PC-9 (cell line): ENCODE data around the gene TTC39C.

Experiments
- EZH2 ChIP-seq: fragments of 200-600 bp; sonication (generic); IDR thresholded peaks from 2 replicates; pipeline ENCODE4 v1.8.0; 2017; ENCODE audit warnings: antibody characterized with exemption, low read depth
- TF ChIP-seq, protein P1 (sequence below): fragments of 200-600 bp; sonication (generic); conservative IDR thresholded peaks from 2 replicates; pipeline ENCODE4 v1.6.1; 2017; ENCODE audit warnings: mixed run types, antibody characterized with exemption, mild to moderate bottlenecking, moderate library complexity

DNA sequence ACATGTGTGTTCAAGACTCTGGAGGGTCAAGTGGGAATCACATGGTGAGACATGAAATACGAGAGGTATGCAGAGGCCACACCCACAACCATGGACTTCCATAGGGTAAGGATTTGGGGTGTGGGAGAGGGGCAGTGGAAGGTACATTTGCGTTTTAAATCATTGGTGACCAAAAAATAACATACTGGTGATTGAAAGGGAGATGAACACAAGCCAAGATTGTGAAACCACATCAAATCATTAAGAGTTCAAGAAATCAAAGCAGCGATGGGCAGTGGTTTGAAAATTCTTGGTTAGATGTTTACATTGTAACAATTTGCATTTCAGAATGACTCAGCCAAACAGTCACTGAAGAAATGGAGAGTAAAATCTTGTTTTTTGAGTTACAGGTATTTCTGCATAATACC is 122.4 kb downstream of the TTC39C start:
- TF ChIP-seq, protein P1, sequence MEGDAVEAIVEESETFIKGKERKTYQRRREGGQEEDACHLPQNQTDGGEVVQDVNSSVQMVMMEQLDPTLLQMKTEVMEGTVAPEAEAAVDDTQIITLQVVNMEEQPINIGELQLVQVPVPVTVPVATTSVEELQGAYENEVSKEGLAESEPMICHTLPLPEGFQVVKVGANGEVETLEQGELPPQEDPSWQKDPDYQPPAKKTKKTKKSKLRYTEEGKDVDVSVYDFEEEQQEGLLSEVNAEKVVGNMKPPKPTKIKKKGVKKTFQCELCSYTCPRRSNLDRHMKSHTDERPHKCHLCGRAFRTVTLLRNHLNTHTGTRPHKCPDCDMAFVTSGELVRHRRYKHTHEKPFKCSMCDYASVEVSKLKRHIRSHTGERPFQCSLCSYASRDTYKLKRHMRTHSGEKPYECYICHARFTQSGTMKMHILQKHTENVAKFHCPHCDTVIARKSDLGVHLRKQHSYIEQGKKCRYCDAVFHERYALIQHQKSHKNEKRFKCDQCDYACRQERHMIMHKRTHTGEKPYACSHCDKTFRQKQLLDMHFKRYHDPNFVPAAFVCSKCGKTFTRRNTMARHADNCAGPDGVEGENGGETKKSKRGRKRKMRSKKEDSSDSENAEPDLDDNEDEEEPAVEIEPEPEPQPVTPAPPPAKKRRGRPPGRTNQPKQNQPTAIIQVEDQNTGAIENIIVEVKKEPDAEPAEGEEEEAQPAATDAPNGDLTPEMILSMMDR, result no peak
- TF ChIP-seq EZH2, result no peak
